D341Med (cell line): ENCODE measurements around the gene CTNNBL1.

Source experiments
- DNase-seq: peaks from one replicate; pipeline ENCODE4 v3.0.0; 2012; ENCODE audit warnings: low spot score

Gene CTNNBL1

GRCh38 chr20:37821696-37822095 lies 127.9 kb downstream of the CTNNBL1 start:
- no peak for DNase-seq

DNA sequence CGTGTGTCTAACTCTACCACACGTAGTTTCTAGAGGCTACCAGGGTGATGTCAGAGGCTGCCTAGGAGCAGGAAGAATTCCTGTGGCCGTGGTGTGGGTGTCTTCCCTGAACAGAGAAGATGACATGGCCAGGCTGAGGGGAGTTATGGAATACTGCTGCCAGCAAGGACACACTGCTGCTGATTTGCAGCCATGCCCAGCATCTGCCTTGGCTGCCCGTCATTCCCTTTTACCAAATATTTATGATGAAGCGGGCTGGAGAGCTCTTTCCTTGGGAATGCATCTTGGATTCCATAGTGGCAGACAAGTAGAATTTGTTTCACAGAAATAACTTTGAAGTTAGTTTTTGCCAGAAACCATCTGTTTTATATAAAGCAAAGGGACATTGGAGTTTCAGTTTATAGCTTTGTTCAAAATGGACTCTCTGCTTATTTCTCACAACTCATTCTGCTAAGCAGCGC lies 128.3 kb downstream of the CTNNBL1 start:
- no peak for DNase-seq

DNA sequence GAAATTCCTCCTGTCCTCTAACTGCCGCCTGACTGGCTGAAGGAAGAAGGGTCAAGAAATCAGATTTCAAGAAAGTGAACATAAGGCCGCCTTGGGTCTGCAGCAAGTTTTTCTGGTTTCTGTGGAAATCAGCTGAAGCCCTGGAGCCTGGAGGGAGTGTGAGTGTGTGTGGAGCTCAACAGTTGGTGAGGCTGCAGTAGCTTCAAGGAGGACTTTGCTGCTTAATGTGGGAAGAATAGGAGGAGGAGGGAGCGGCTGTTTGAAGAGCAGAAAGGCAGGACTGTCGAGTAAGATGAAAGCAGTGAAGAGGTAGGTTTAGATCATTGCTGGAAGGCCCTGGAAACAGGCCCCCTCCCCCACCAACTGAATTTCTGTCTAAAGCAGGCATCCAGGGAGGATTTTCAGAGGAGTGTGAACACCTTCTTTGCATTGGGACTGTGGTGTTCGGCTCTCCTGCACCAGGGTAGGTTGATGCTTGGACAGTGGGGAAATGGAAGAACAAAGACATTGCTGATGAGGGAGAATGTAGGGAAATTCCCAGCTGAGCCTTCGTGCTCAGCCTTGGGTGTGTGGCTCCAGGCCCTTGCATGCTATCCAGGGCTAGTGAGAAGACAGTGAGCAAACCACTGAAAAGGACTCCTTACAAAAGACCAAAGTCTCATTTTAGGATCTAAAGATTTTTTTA lies 129.6 kb downstream of the CTNNBL1 start:
- no peak for DNase-seq

GRCh38 chr20:37827605-37828004 lies 133.8 kb downstream of the CTNNBL1 start:
- DNase-seq, result no peak

- no peak for DNase-seq
Observed at GRCh38 chr20:37828684-37829083, 134.9 kb downstream of the CTNNBL1 start.

- DNase-seq, result no peak
Observed at GRCh38 chr20:37829128-37829527, 135.3 kb downstream of the CTNNBL1 start.

- no peak for DNase-seq
Observed at GRCh38 chr20:37833221-37833896, 139.5 kb downstream of the CTNNBL1 start.

- DNase-seq, result no peak
Observed at GRCh38 chr20:37836926-37837325, 143.1 kb downstream of the CTNNBL1 start.

GRCh38 chr20:37837924-37838323 lies 144.1 kb downstream of the CTNNBL1 start:
- no peak for DNase-seq

DNA sequence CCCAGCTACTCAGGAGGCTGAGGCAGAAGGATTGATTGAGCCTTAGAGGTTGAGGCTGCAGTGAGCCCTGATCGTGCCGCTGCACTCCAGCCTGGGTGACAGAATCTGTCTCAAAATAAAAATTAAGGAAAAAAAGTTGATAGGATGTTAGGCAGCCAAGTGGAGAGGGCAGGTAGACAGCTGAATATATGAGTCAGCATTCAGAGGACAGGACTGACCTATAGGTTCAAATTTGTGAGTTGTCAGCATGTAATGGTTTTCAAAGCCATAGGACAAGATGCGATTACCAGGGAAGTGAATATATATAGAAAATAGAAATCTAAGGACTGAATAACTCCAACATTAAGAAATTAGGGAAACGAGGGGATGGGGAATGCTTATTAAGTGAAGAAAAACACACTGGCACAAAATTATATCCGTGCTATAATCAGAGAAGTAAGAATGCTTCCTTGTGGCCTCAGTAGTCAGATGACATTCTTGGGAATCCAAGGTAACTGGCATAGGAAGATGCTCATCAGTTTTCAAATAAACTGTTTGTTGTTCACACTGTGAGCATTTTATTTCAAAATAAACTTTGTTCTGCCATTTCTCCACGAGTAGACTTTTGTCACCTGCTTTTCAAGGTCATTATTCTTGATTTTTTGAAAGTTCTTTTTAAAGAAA lies 145.1 kb downstream of the CTNNBL1 start:
- DNase-seq, result no peak

DNA sequence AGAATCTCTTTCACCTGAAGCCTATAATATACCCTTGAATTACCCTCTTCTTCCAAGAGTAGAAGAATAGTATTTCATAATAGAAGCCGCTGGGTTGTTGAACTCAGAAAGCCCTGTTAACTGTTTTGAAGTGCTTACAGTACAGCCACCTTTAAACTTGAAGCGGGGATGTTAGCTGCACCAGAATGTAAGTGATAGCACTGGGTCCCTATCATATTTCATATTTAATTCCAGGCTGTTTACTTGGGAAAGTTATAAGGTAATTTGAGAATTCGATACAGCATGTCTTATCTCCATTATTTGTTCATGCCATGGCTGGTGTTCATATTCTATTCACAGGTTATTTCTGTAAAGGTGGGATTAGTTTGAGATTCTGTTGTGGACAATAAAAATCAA lies 145.6 kb downstream of the CTNNBL1 start:
- no peak for DNase-seq

DNA sequence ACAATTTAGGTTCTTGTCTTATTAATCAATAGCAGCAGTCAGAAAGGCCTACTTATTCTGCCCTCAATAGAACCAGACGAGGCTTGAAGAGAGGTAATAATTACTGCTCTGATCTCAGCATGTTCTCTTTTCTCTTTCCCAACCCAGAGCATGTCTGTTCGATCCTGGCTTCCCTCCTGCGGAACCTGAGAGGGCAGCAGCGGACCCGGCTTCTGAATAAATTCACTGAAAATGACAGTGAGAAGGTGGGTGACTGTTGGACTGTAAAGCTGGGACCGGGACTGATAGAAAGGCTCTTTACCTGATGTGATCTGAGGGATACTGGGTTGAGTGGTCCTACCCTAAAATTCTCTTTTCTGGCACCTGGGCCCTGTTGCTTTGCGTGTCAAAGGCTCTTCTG lies 146.1 kb downstream of the CTNNBL1 start:
- DNase-seq, result no peak

- no peak for DNase-seq
Observed at GRCh38 chr20:37841389-37841788, 147.6 kb downstream of the CTNNBL1 start.

GRCh38 chr20:37841971-37842370 lies 148.1 kb downstream of the CTNNBL1 start:
- no peak for DNase-seq

GRCh38 chr20:37845241-37845681 lies 151.4 kb downstream of the CTNNBL1 start:
- DNase-seq, result no peak

DNA sequence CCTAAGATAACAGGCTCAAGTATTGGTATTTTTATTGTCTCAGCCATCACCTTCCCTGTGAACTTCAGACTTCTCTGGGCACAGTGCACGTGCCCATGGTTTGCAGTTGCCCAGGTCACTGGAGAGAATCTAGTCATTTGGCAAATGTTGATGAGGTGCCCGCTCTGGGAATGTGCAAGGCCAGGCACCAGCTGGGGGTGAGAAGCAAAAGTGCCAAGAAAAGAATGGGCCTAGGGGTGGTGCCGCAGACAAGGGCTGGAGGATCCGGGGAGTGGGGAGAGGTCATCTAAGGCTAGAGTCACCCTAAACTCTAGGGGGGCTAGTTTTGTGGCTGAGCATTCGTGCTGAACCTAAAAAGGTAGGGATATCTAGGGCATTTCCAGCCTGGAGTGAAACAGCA lies 152.0 kb downstream of the CTNNBL1 start:
- no peak for DNase-seq

DNA sequence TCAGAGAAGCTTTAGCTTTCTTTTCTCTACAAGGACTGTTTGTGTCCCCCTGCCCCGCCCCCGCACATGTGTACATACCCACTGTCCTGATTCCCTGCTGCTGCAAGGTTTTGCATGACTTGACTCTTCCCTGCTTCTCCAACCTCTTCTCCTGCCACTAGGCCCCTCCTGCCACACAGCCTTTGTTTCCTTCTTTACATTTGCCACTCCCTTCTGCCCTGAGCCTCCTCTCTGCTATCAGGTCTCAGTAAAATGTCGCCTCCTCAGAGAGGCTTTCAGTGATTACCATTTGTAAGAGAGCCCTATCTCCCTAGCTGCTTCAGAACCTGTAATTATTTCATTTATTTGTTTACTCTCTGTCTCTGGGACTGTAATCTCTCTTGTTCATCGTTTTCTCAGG lies 152.7 kb downstream of the CTNNBL1 start:
- no peak for DNase-seq

GRCh38 chr20:37848706-37849105 lies 154.9 kb downstream of the CTNNBL1 start:
- peak; percentile 63 for DNase-seq

GRCh38 chr20:37849156-37849555 lies 155.3 kb downstream of the CTNNBL1 start:
- DNase-seq, result no peak

- DNase-seq, result no peak
Observed at GRCh38 chr20:37849566-37849965, 155.7 kb downstream of the CTNNBL1 start.

- DNase-seq, result no peak
Observed at GRCh38 chr20:37850036-37850592, 156.3 kb downstream of the CTNNBL1 start.

- DNase-seq, result no peak
Observed at GRCh38 chr20:37850724-37851355, 157.0 kb downstream of the CTNNBL1 start.
